ENCODE data around the gene ETS2.

ETS2 gene

GRCh38 chr21:38800924-38801744 is 4.6 kb upstream of the ETS2 start:
- DNase-seq (ENCODE audit: low read depth in 2 of 2, low spot score in 1 of 2), result no peak

DNA sequence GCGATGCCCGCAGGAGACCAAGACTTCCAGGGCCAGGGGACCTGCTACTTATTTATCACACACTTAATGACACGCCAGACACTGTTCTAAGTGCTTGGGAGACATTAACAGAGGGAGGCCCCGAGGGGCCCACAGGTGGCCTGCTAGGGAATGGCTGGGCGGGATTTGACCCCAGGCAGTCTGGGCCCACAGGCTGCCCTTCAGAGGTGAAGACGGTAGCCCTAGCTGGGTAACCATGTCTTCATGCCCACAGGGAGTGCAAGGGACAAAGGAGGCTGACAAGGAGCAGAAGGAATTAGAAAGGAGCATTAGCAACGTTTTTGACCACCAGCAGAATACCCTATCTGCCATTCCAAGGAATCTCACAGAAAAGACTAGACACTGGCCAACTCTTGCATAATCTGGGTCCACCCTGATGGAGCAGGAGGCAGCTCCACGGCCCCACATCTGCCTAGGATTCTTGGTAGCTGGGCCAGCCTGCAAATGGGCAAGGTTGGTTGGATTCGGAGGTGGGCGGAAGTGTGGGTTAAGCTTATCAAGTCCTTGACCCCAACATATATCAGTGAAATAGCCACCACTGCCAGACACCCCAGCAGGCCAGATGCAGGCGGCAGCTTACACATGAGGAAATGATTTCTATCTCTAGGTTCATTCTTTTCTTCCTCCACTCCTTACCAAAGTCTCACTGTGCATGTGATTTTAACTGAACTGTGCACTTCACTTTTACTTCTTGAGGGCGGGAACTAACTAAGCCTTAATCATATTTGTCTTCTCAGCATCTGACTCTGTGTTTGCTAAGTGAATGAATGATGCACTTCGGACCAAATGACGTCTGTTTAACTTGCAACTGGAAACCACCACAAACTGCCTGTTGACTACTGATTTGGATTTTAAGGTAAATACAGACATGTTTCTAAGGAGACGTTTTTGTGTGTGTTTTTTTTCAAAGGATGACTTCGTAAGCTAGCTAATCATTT is 3.4 kb upstream of the ETS2 start:
- no peak for DNase-seq (ENCODE audit: low read depth in 2 of 2, low spot score in 1 of 2)

GRCh38 chr21:38803075-38803660 is 2.6 kb upstream of the ETS2 start:
- no peak for DNase-seq (ENCODE audit: low read depth in 2 of 2, low spot score in 1 of 2)

- no peak for DNase-seq (ENCODE audit: low read depth in 2 of 2, low spot score in 1 of 2)
Measured at GRCh38 chr21:38804030-38804788, 1.5 kb upstream of the ETS2 start.

DNA sequence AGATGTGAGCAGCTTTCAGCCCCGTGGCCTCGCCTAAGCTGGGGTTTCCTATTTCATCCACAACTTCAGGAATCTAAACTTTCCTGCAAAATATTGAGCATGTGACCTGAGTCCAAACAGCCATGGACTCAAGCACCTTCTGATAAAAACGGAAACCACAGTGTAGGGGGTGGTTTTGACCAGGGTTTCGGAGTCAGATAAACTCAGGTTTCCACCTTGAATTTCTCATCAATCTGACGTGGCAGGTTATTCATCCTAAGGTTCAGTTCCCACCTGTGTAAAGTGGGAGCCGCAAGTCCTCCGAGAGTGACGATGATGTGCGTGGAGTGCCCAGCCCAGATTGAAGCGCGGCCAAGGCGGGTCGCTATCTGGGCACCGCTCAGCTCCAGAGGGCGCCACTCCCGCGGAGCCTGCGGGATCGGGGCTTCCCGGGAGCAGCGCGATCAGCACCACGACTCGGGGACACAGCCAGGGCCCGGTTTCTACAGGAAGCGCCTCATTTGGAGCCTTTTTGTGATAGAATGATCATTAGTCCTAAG is 871 bp upstream of the ETS2 start:
- no peak for DNase-seq (ENCODE audit: low read depth in 2 of 2, low spot score in 1 of 2)

DNA sequence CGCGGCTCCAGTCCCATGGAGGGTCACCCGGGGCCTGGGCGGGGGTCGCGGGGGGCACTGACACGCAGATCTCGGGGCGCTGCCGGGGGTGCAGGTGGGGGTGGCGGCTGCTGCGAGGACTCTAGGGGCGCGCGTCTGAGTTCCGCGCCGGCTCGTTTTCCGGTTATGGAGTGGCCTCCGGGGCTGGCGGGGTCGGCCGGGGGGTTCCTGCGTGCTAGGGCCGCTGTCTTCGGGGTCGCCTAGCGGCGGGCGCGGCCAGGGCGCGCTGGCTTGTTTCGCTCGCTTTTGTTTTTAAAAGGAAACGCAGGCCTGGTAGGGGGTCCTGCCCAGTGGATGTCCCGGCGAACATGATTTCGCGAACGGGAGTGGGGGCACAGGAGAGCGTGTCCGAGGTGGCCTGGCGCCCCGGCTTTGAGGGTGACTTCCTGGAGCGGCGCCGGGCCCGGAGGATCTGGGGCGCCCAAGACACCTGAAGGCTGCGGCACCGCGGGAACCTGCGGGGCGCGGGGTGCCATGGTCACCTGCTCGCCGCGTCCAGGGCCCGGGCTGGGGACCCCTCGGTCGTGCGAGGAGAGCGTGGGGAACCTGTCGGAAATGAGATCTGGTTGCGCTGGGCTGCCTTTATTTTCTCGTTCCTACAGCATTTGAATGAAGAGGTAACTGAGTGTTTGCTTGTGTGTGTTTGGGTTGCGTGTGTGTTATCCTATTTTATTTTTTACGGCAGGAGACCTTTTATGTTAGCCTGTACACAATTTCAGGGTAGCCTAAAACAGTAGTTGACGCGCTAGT is 618 bp downstream of the ETS2 start:
- DNase-seq (ENCODE audit: low read depth in 2 of 2, low spot score in 1 of 2), result no peak

- no peak for DNase-seq (ENCODE audit: low read depth in 2 of 2, low spot score in 1 of 2)
Measured at GRCh38 chr21:38806942-38807284, 1.2 kb downstream of the ETS2 start.

DNA sequence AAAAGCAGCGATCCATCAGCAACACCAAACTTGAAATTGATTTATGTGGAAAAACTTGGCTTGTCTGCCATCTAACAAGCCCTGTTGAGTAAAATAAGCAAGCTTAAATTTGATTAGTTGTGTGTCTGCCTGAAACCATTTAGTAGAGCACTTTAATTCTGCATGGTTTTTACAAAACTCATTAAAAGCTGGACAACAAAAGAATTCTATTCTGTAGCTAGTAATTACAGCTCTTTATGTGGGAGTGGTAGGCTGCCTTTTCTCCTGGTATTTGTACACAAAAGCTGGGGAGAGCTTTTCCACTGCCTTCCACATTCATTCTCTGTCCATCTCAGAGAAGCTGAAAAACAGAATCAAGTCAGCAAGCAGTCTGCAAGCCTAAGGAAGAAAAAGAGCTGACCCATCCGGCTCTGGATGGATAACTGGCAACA is 1.7 kb downstream of the ETS2 start:
- no peak for DNase-seq (ENCODE audit: low read depth in 2 of 2, low spot score in 1 of 2)

DNA sequence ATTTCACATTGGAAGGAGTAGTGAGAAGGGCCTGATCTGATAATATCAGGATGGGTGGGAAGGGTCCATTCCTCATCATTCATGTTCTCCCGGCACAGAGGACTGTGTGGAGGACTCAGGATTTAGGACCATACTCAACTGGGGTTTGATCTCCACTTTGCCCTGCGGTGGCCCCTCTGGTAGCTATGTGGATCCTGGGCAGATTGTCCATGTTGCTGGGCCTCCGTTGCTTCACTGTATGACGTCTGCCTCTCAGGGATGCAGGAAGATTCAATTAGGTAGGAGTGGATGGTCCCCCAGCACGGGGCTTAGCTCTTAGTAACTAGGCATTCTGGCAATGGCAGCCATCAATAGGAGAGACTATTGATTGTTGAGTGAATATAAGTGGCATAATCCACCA is 2.3 kb downstream of the ETS2 start:
- no peak for DNase-seq (ENCODE audit: low read depth in 2 of 2, low spot score in 1 of 2)

GRCh38 chr21:38809198-38809878 is 3.6 kb downstream of the ETS2 start:
- DNase-seq (ENCODE audit: low read depth in 2 of 2, low spot score in 1 of 2), result no peak

- no peak for DNase-seq (ENCODE audit: low read depth in 2 of 2, low spot score in 1 of 2)
Measured at GRCh38 chr21:38810034-38810825, 4.5 kb downstream of the ETS2 start.

DNA sequence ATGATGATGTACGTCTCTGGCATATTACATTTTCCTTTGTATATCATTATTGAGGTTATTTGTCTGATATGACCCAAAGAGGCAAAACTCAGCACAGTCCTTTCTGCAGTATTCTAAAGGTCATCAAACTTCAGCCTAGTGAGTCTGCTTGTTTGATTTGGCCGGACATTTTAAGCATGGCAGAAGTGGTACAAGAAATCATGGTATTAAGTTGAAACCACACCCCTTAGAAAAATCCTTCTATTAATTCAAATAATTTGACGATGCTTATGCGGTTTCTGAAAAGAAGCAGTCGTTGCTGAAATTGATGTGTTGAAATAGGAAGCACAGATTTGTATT is 5.1 kb downstream of the ETS2 start:
- no peak for DNase-seq (ENCODE audit: low read depth in 2 of 2, low spot score in 1 of 2)

- no peak for DNase-seq (ENCODE audit: low read depth in 2 of 2, low spot score in 1 of 2)
Measured at GRCh38 chr21:38811257-38811656, 5.5 kb downstream of the ETS2 start.

DNA sequence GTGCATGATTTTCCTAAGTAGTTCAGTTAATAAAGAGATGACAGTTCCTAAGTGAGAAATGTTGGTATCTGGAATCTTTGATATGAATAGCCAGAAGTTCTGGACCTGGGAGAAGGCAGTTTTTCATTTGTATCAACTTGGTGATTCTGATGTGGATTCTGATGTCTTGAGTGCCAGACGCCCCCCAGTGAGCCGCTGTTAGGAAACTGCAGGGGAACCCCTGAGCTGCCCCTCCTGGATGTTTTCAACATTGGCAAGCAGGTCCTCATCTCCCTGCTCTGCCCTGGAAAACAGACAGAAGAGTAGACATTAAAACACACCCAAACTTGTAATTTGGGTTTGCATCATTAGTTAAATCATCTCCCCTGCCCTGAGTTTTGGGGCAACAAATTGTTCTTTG is 7.4 kb downstream of the ETS2 start:
- no peak for DNase-seq (ENCODE audit: low read depth in 2 of 2, low spot score in 1 of 2)

DNA sequence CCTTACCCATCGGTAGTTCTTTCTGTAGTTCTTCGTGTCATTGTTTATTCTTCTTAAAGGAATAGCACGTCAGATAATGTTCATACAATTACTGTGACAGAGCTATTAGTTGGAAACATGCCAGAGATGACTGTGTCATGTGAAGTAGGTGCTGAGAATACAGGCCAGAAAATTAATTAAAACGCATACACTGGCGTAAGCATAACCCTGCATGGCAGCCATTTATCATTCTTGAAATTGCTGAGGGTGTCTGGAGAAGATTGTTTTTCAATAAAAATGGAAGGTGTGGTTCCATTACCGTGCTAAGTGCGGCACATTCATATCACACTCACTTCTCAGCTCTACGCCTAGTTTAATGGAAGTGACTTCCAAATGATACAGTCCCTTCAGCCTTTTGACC is 7.8 kb downstream of the ETS2 start:
- no peak for DNase-seq (ENCODE audit: low read depth in 2 of 2, low spot score in 1 of 2)

DNA sequence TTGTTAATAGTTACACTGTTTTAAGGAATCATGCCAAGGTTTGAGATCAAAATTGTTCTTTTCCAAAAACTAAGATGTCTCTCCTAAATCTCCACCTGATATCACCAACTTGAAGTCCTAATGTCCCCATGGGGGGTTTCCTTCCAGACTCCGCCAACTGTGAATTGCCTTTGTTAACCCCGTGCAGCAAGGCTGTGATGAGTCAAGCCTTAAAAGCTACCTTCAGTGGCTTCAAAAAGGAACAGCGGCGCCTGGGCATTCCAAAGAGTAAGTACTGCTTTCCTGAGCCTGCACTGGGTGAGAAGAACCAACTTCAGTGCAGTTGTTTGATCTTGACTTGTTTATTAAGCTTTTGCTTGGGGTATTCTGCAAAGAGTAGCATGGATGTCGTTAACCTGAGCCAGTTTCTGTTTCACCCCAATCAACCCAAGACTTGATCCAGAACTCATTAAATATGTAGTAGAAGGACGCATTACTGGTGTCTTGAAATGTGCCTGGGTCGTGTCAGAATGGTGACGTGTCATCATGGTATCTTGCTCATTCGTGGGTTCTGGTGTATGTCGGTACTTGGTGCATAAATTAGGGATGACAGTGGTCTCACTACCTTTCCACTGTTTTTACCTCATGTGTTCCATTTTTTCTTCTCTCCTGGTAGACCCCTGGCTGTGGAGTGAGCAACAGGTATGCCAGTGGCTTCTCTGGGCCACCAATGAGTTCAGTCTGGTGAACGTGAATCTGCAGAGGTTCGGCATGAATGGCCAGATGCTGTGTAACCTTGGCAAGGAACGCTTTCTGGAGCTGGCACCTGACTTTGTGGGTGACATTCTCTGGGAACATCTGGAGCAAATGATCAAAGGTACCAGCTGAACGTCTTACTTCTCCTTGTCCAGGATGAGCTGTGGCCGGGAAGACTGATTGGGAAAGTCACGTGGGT is 8.7 kb downstream of the ETS2 start:
- DNase-seq (ENCODE audit: low read depth in 2 of 2, low spot score in 1 of 2), result no peak

GRCh38 chr21:38815060-38815405 is 9.3 kb downstream of the ETS2 start:
- DNase-seq (ENCODE audit: low read depth in 2 of 2, low spot score in 1 of 2), result no peak
